SU-DHL-6 (cell line): ENCODE measurements around the gene ATAD1.
A peak's percentile ranks its signal among the peaks of the same experiment; 100 is the strongest.
"Not testable (repeated sequence)": the region's sequence is repeated elsewhere in the genome, so short reads cannot be mapped to it uniquely, and the experiment has no call there.

ENCODE experiments used
- H2AFZ ChIP-seq: fragments of 200-600 bp; sonication (generic); 2 replicates; pipeline ENCODE4 v1.6.1; 2014; ENCODE audit warnings: low read depth, mild to moderate bottlenecking, moderate library complexity, mixed read lengths, antibody characterized with exemption, low read length; ENCODE audit not compliant: severe bottlenecking
- H3F3A ChIP-seq: fragments of 200-600 bp; shearing (Covaris generic); 2 replicates; pipeline ENCODE4 v1.6.0; 2016; ENCODE audit warnings: antibody characterized with exemption, mild to moderate bottlenecking; ENCODE audit not compliant: insufficient read depth
- H3K27ac ChIP-seq: fragments of 200-600 bp; sonication (generic); 2 replicates; pipeline ENCODE4 v1.5.1; 2016; ENCODE audit warnings: low read depth, mild to moderate bottlenecking, low read length, moderate library complexity, mixed read lengths
- H3K27me3 ChIP-seq: fragments of 200-600 bp; sonication (generic), shearing (Covaris generic); 2 replicates; pipeline ENCODE4 v1.6.0; 2014; ENCODE audit warnings: mild to moderate bottlenecking, low read length
- H3K36me3 ChIP-seq: fragments of 200-600 bp; sonication (generic); 2 replicates; pipeline ENCODE4 v1.6.1; 2014; ENCODE audit warnings: mild to moderate bottlenecking, low read length, mixed read lengths
- H3K4me2 ChIP-seq: fragments of 300-600, 200-600 bp; shearing (Covaris generic), sonication (generic); 2 replicates; pipeline ENCODE4 v1.6.0; 2014; ENCODE audit warnings: low read length, low read depth, mild to moderate bottlenecking; ENCODE audit not compliant: poor library complexity, severe bottlenecking
- H3K4me3 ChIP-seq: fragments of 200-600 bp; sonication (generic); 2 replicates; pipeline ENCODE4 v1.5.1; 2014; ENCODE audit warnings: antibody characterized with exemption, low read length, mild to moderate bottlenecking, mixed read lengths; ENCODE audit not compliant: insufficient read depth, poor library complexity, severe bottlenecking
- H3K79me2 ChIP-seq: fragments of 200-600 bp; sonication (generic); 2 replicates; pipeline ENCODE4 v1.6.1; 2014; ENCODE audit warnings: mild to moderate bottlenecking, low read length, moderate library complexity; ENCODE audit not compliant: insufficient read depth
- H3K9ac ChIP-seq: fragments of 200-600 bp; sonication (generic); 2 replicates; pipeline ENCODE4 v1.7.0; 2014; ENCODE audit warnings: mild to moderate bottlenecking, low read length
- H3K9me2 ChIP-seq: fragments of 200-600 bp; sonication (generic); replicated peaks from 2 replicates; pipeline ENCODE4 v1.6.1; 2014; ENCODE audit warnings: low read length; ENCODE audit not compliant: insufficient read depth
- H3K9me3 ChIP-seq: fragments of 200-600 bp; sonication (generic); 2 replicates; pipeline ENCODE4 v1.6.1; 2014; ENCODE audit warnings: low read length, mixed read lengths; ENCODE audit not compliant: insufficient read depth
- H4K20me1 ChIP-seq: fragments of 200-600 bp; sonication (generic); 2 replicates; pipeline ENCODE4 v1.6.1; 2014; ENCODE audit warnings: low read depth, mild to moderate bottlenecking, antibody characterized with exemption, low read length, moderate library complexity, mixed read lengths
- EZH2phosphoT487 ChIP-seq: fragments of 200-600 bp; sonication (generic), shearing (Covaris generic); conservative IDR thresholded peaks from 2 replicates; pipeline ENCODE4 v1.6.1; 2018; ENCODE audit warnings: mild to moderate bottlenecking, antibody characterized with exemption, low read length, moderate library complexity, mixed read lengths
- TF ChIP-seq, protein P1 (sequence below): fragments of 200-600 bp; sonication (generic); IDR thresholded peaks from one replicate; pipeline ENCODE4 v1.5.1; 2017; ENCODE audit warnings: antibody characterized with exemption, mild to moderate bottlenecking, low read length, moderate library complexity; ENCODE audit not compliant: insufficient read depth, poor library complexity, severe bottlenecking

Gene ATAD1

DNA sequence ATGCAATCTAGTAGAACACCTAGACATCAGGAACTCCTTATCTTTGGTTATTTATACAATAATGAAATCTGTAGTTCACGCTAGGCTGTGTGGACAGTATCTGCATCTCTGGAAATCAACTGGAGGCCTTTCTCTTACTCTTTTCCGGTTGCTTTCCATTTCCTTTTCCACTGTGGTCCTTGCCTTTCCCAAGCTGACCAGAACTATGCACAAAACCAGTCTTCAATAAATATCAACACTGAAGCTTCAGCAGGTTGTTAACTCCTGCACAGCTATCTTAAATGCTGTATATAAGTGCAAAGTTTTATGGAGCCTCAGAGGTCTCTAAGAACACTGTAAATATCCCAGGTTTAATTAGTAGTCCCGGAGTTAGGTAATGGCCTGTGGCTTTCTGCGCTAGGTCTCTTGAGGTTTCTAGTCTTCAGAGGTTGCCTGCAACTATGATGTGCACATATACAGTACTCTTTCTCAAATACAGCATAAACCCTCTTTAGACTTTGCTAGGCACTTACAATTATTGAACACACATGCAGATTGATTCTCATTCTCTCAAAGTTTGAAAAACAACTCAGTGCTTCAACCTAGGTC lies 42.9 kb upstream of the ATAD1 start:
- Histone ChIP-seq H3K4me2 (peak overlapping the region; percentile 83), H3K4me3 (peak overlapping the region; percentile 89), H3F3A (peaks cover 31% of the 10 kb centered on the region), H3K36me3 (peaks cover 15% of the 10 kb centered on the region), H3K9me2 (no peaks in the 10 kb centered on the region), H3K9ac (peak overlapping the region; percentile 92), H4K20me1 (peaks cover 10% of the 10 kb centered on the region; the same call in 1 of the 2 replicates), H3K9me3 (no peaks in the 10 kb centered on the region), H3K79me2 (peaks cover 31% of the 10 kb centered on the region), H2AFZ (peak overlapping the region; percentile 2), H3K27me3 (no peaks in the 10 kb centered on the region), H3K27ac (peak overlapping the region; percentile 94)
- TF ChIP-seq, protein P1, sequence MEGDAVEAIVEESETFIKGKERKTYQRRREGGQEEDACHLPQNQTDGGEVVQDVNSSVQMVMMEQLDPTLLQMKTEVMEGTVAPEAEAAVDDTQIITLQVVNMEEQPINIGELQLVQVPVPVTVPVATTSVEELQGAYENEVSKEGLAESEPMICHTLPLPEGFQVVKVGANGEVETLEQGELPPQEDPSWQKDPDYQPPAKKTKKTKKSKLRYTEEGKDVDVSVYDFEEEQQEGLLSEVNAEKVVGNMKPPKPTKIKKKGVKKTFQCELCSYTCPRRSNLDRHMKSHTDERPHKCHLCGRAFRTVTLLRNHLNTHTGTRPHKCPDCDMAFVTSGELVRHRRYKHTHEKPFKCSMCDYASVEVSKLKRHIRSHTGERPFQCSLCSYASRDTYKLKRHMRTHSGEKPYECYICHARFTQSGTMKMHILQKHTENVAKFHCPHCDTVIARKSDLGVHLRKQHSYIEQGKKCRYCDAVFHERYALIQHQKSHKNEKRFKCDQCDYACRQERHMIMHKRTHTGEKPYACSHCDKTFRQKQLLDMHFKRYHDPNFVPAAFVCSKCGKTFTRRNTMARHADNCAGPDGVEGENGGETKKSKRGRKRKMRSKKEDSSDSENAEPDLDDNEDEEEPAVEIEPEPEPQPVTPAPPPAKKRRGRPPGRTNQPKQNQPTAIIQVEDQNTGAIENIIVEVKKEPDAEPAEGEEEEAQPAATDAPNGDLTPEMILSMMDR = no peak
- no peak for TF ChIP-seq EZH2phosphoT487

GRCh38 chr10:87860156-87860795 lies 42.2 kb upstream of the ATAD1 start:
- Histone ChIP-seq H2AFZ (peak overlapping the region; percentile 36), H3K9ac (peak overlapping the region; percentile 92), H3K79me2 (peaks cover 25% of the 10 kb centered on the region), H3K36me3 (peaks cover 9% of the 10 kb centered on the region; the same call in 1 of the 2 replicates), H3K27ac (peak overlapping the region; percentile 94), H4K20me1 (peaks cover 5% of the 10 kb centered on the region; the same call in 1 of the 2 replicates), H3K4me2 (peak overlapping the region; percentile 83), H3K4me3 (no peak overlapping the region), H3K9me2 (no peaks in the 10 kb centered on the region), H3F3A (peaks cover 28% of the 10 kb centered on the region), H3K27me3 (no peaks in the 10 kb centered on the region), H3K9me3 (no peaks in the 10 kb centered on the region)
- TF ChIP-seq, protein P1 = peak; percentile 36
- no peak for TF ChIP-seq EZH2phosphoT487

GRCh38 chr10:87855665-87856064 lies 37.6 kb upstream of the ATAD1 start:
- H3K9me3 ChIP-seq, H3K4me3 ChIP-seq, H3K27ac ChIP-seq, H2AFZ ChIP-seq, H3K36me3 ChIP-seq, H3K9me2 ChIP-seq, H4K20me1 ChIP-seq, H3K79me2 ChIP-seq, H3K27me3 ChIP-seq, H3K4me2 ChIP-seq, H3K9ac ChIP-seq, H3F3A ChIP-seq: not testable (repeated sequence)

DNA sequence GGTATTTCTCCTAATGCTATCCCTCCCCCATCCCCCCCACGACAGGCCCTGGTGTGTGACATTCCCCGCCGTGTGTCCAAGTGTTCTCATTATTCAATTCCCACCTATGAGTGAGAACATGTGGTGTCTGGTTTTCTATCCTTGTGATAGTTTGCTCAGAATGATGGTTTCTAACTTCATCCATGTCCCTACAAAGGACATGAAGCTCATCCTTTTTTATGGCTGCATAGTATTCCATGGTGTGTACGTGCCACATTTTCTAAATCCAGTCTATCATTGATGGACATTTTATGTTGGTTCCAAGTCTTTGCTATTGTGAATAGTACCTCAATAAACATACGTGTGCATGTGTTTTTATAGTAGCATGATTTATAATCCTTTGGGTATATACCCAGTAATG lies 37.2 kb upstream of the ATAD1 start:
- H2AFZ ChIP-seq, H3K79me2 ChIP-seq, H3K9ac ChIP-seq, H3K4me3 ChIP-seq, H3K9me3 ChIP-seq, H3K27me3 ChIP-seq, H4K20me1 ChIP-seq, H3K9me2 ChIP-seq, H3F3A ChIP-seq, H3K36me3 ChIP-seq, H3K27ac ChIP-seq, H3K4me2 ChIP-seq: not testable (repeated sequence)
